ENCODE results near the gene TGFBR2.
A peak's percentile ranks its signal among the peaks of the same experiment; 100 is the strongest.

The TGFBR2 gene

GRCh38 chr3:30659270-30660130, 53.1 kb downstream of the TGFBR2 start:
- Histone ChIP-seq H3K27ac (ENCODE audit: low read length) (no peak overlapping the region), H3K9ac (ENCODE audit: low read length) (no peak overlapping the region), H3K79me2 (ENCODE audit: low read length) (no peaks in the 10 kb centered on the region)

GRCh38 chr3:30660136-30660535, 53.7 kb downstream of the TGFBR2 start:
- H3K4me2 ChIP-seq (ENCODE audit: low read length): no peak overlapping the region
- no peaks in the 10 kb centered on the region for H3K79me2 ChIP-seq (ENCODE audit: low read length)
- no peak overlapping the region for H3K27ac ChIP-seq (ENCODE audit: low read length)
- H3K27me3 ChIP-seq (ENCODE audit: low read depth, low read length): peaks cover 68% of the 10 kb centered on the region
- TF ChIP-seq EZH2phosphoT487 (IDR thresholded peaks at IDR 0.05; ENCODE audit: low read depth) (no peak), CTCF (IDR thresholded peaks at IDR 0.05; ENCODE audit: low read depth, low read length) (no peak)
- peaks cover 43% of the 10 kb centered on the region for H4K20me1 ChIP-seq (ENCODE audit: insufficient read depth, low read length)
- H3K4me3 ChIP-seq (ENCODE audit: low read length): no peak overlapping the region
- no peaks in the 10 kb centered on the region for H3K9me3 ChIP-seq (ENCODE audit: insufficient read depth, low read length)
- H3K9ac ChIP-seq (ENCODE audit: low read length): no peak overlapping the region
- H3K36me3 ChIP-seq (replicated peaks; ENCODE audit: low read depth, low read length): peaks cover 27% of the 10 kb centered on the region
- H3K4me1 ChIP-seq (ENCODE audit: low read length): peaks cover 44% of the 10 kb centered on the region
- no peak overlapping the region for H2AFZ ChIP-seq (ENCODE audit: low read depth, low read length)

More at GRCh38 chr3:30659270-30660130, 53.1 kb downstream of the TGFBR2 start:
- peaks cover 49% of the 10 kb centered on the region for H4K20me1 ChIP-seq (ENCODE audit: insufficient read depth, low read length)
- H3K36me3 ChIP-seq (replicated peaks; ENCODE audit: low read depth, low read length): peaks cover 31% of the 10 kb centered on the region
- H2AFZ ChIP-seq (ENCODE audit: low read depth, low read length): no peak overlapping the region
- H3K4me1 ChIP-seq (ENCODE audit: low read length): peaks cover 51% of the 10 kb centered on the region
- no peak overlapping the region for H3K4me3 ChIP-seq (ENCODE audit: low read length)
- no peak for TF ChIP-seq EZH2phosphoT487 (IDR thresholded peaks at IDR 0.05; ENCODE audit: low read depth)
- no peak for TF ChIP-seq CTCF (IDR thresholded peaks at IDR 0.05; ENCODE audit: low read depth, low read length)
- H3K4me2 ChIP-seq (ENCODE audit: low read length): peak overlapping the region; percentile 72
- peaks cover 71% of the 10 kb centered on the region for H3K27me3 ChIP-seq (ENCODE audit: low read depth, low read length)
- no peaks in the 10 kb centered on the region for H3K9me3 ChIP-seq (ENCODE audit: insufficient read depth, low read length)

- peaks cover 66% of the 10 kb centered on the region for H3K27me3 ChIP-seq (ENCODE audit: low read depth, low read length)
- no peak overlapping the region for H3K9ac ChIP-seq (ENCODE audit: low read length)
- no peak overlapping the region for H3K4me2 ChIP-seq (ENCODE audit: low read length)
- H3K9me3 ChIP-seq (ENCODE audit: insufficient read depth, low read length): no peaks in the 10 kb centered on the region
- H3K79me2 ChIP-seq (ENCODE audit: low read length): no peaks in the 10 kb centered on the region
- peaks cover 40% of the 10 kb centered on the region for H4K20me1 ChIP-seq (ENCODE audit: insufficient read depth, low read length)
- H3K36me3 ChIP-seq (replicated peaks; ENCODE audit: low read depth, low read length): peaks cover 25% of the 10 kb centered on the region
- H2AFZ ChIP-seq (ENCODE audit: low read depth, low read length): no peak overlapping the region
- no peak overlapping the region for H3K4me3 ChIP-seq (ENCODE audit: low read length)
- no peak for TF ChIP-seq CTCF (IDR thresholded peaks at IDR 0.05; ENCODE audit: low read depth, low read length)
- TF ChIP-seq EZH2phosphoT487 (IDR thresholded peaks at IDR 0.05; ENCODE audit: low read depth): no peak
- H3K27ac ChIP-seq (ENCODE audit: low read length): no peak overlapping the region
- peaks cover 39% of the 10 kb centered on the region for H3K4me1 ChIP-seq (ENCODE audit: low read length)
These were observed 54.3 kb downstream of the TGFBR2 start for GRCh38 chr3:30660656-30661055.

GRCh38 chr3:30661098-30661873, 54.9 kb downstream of the TGFBR2 start:
- TF ChIP-seq EZH2phosphoT487 (IDR thresholded peaks at IDR 0.05; ENCODE audit: low read depth): no peak
- no peak for TF ChIP-seq CTCF (IDR thresholded peaks at IDR 0.05; ENCODE audit: low read depth, low read length)
- Histone ChIP-seq H3K4me3 (ENCODE audit: low read length) (no peak overlapping the region), H2AFZ (ENCODE audit: low read depth, low read length) (no peak overlapping the region), H3K9ac (ENCODE audit: low read length) (no peak overlapping the region), H4K20me1 (ENCODE audit: insufficient read depth, low read length) (peaks cover 34% of the 10 kb centered on the region), H3K36me3 (replicated peaks; ENCODE audit: low read depth, low read length) (peaks cover 18% of the 10 kb centered on the region), H3K4me2 (ENCODE audit: low read length) (no peak overlapping the region), H3K9me3 (ENCODE audit: insufficient read depth, low read length) (no peaks in the 10 kb centered on the region), H3K4me1 (ENCODE audit: low read length) (peaks cover 33% of the 10 kb centered on the region), H3K27me3 (ENCODE audit: low read depth, low read length) (peaks cover 60% of the 10 kb centered on the region), H3K79me2 (ENCODE audit: low read length) (no peaks in the 10 kb centered on the region), H3K27ac (ENCODE audit: low read length) (no peak overlapping the region)
